ENCODE data around the gene GLIS1.

The GLIS1 gene

DNA sequence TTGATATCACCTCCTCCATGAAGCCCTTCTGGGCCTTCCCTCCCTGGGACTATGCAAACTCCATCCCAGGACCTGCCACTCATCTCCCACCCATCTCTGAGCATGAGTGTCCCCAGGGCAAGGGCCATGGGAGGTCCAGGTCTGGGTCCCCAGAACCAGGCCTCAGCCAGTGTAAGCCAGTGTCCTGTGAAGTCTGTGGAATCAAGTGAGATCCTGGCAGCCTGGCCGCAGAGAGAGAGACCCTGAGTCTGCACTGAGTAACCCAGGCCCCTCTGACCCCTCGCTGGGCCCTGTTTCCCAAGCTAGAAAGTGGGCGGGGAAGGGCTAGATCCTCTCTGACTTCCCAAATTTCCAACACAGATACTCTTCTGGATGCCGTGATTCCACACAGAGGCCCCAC, 147.0 kb downstream of the GLIS1 start:
- H3K36me3 ChIP-seq (ENCODE audit: control insufficient read depth, insufficient read depth, low read length): no peaks in the 10 kb centered on the region
- H3K4me1 ChIP-seq (ENCODE audit: control insufficient read depth, insufficient read depth, low read length, poor library complexity, severe bottlenecking): peaks cover 6% of the 10 kb centered on the region
- H3K9me3 ChIP-seq (ENCODE audit: control insufficient read depth, low read length): no peaks in the 10 kb centered on the region
- H3K4me3 ChIP-seq (ENCODE audit: extremely low read depth, insufficient read depth, low read length, poor library complexity, severe bottlenecking): no peak overlapping the region
- WGBS, 2 experiments (ENCODE audit: insufficient coverage in 2 of 2): 86 to 92% methylated on average over 4 of the region's 4 CpGs
- H3K27ac ChIP-seq (ENCODE audit: low read depth, low read length, severe bottlenecking): no peak overlapping the region

DNA sequence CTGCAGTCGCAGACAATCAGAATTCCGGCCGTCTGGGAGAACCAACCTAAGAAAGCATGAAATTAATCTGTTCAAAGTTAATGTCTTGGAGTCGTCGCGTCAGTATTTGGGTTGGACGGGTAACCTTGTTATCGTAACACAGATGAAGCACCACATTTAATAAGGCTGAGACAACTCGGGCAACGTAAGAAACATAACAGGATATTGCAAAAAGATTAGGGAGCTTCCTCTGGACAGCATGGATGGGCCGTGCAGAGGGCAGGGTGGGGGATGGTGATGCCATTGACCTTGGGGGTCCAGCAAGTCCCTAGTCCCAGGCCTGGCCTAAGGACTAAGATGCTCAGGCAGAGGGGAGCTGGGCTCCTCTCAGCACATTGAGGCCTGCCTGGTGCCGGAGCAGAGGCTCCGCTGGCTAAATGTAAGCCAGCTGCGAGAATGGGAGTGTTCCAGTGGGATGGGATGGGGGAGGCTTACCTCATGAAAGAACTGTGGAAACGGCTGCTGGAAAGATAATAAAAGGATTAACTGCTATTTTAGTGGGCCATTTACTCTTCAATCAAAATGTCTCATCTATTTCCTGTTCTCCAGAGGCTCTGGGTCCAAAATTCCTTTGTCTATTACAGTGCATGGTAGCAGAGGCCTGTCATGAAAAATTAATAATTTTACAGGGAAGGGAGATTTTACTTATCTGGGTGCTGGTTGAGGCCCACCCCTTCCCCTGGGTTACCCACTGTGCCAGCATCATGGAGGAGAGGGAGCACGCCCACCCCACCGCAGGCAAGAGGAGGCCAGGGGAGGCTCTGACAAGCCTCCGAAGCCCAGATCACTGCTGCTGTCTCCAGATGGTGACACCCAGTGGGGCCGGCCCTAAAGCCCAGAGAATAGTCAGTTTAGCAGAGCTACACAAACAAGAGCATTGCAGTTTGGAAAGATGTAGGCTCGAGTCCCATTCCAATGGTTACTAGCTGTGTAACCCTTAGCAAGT, 148.1 kb downstream of the GLIS1 start:
- WGBS, 2 experiments (ENCODE audit: insufficient coverage in 2 of 2): 91 to 94% methylated on average over 16 to 18 of the region's 20 CpGs
- Histone ChIP-seq H3K4me1 (ENCODE audit: control insufficient read depth, insufficient read depth, low read length, poor library complexity, severe bottlenecking) (peaks cover 6% of the 10 kb centered on the region), H3K27ac (ENCODE audit: low read depth, low read length, severe bottlenecking) (no peak overlapping the region), H3K4me3 (ENCODE audit: extremely low read depth, insufficient read depth, low read length, poor library complexity, severe bottlenecking) (no peak overlapping the region), H3K9me3 (ENCODE audit: control insufficient read depth, low read length) (no peaks in the 10 kb centered on the region), H3K36me3 (ENCODE audit: control insufficient read depth, insufficient read depth, low read length) (no peaks in the 10 kb centered on the region)

DNA sequence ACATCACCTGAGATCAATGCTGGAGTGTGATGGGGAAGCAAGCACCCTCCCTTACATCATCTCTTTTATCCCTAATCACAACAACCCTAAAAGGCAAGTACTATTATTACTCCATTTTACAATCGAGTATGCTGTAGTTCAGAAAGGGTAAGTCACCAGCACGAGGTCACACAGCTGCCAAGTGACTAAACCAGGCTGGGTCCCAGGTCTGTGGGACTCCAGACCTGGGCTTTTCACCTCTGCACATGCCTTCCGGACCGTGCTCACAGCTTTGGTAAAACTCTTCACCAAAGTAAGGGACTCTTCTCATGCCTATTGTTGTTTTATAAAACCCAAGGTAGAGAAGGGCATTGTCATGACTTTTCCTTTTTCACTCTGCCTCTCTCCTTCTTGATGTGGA, 148.9 kb downstream of the GLIS1 start:
- peaks cover 6% of the 10 kb centered on the region for H3K4me1 ChIP-seq (ENCODE audit: control insufficient read depth, insufficient read depth, low read length, poor library complexity, severe bottlenecking)
- WGBS, 2 experiments (ENCODE audit: insufficient coverage in 2 of 2): 85 to 87% methylated on average over 2 to 4 of the region's 4 CpGs
- no peak overlapping the region for H3K27ac ChIP-seq (ENCODE audit: low read depth, low read length, severe bottlenecking)
- H3K9me3 ChIP-seq (ENCODE audit: control insufficient read depth, low read length): no peaks in the 10 kb centered on the region
- H3K4me3 ChIP-seq (ENCODE audit: extremely low read depth, insufficient read depth, low read length, poor library complexity, severe bottlenecking): no peak overlapping the region
- H3K36me3 ChIP-seq (ENCODE audit: control insufficient read depth, insufficient read depth, low read length): no peaks in the 10 kb centered on the region

DNA sequence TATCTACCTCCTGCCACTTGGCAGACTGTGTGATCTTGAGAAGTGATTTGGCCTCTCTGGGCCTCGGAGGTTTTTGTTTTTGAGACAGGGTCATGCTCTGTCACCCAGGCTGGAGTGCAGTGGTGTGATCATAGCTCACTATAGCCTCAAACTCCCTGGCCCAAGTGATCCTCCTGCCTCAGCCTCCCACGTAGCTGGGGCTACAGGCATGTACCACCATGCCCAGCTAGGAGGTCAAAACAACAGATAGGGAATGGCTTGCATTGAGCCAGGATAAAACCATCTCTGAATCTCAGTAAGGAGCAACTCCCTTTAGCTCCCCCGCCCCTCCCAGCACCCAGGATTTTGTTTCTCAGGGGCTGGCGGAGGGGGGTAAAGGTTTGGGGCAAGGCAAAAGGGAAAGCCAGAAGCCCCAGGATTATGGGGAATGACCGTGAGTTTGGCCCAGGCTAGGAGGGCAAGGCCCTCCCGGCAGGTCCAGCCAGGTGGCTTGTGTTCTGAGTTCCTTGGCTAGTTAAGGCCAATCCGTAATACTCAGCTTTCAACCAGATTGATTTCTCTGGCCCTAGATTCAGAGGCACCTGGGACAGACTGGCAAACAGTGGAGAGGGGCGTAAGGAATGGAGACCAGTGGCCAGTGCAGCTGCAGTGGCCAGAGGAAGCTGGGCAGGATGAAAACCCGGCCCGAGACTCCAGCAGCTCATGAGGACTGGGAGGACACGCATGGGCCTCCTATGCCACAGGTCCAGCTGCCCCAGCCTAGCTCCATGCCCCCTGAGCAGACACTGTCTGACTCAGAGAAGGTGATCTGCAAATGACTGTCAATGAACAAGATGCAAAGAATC, 149.7 kb downstream of the GLIS1 start:
- no peaks in the 10 kb centered on the region for H3K36me3 ChIP-seq (ENCODE audit: control insufficient read depth, insufficient read depth, low read length)
- no peak overlapping the region for H3K27ac ChIP-seq (ENCODE audit: low read depth, low read length, severe bottlenecking)
- no peak overlapping the region for H3K4me3 ChIP-seq (ENCODE audit: extremely low read depth, insufficient read depth, low read length, poor library complexity, severe bottlenecking)
- no peaks in the 10 kb centered on the region for H3K9me3 ChIP-seq (ENCODE audit: control insufficient read depth, low read length)
- WGBS, 2 experiments (ENCODE audit: insufficient coverage in 2 of 2): 92 to 94% methylated on average over 9 to 10 of the region's 11 CpGs
- H3K4me1 ChIP-seq (ENCODE audit: control insufficient read depth, insufficient read depth, low read length, poor library complexity, severe bottlenecking): peaks cover 6% of the 10 kb centered on the region

DNA sequence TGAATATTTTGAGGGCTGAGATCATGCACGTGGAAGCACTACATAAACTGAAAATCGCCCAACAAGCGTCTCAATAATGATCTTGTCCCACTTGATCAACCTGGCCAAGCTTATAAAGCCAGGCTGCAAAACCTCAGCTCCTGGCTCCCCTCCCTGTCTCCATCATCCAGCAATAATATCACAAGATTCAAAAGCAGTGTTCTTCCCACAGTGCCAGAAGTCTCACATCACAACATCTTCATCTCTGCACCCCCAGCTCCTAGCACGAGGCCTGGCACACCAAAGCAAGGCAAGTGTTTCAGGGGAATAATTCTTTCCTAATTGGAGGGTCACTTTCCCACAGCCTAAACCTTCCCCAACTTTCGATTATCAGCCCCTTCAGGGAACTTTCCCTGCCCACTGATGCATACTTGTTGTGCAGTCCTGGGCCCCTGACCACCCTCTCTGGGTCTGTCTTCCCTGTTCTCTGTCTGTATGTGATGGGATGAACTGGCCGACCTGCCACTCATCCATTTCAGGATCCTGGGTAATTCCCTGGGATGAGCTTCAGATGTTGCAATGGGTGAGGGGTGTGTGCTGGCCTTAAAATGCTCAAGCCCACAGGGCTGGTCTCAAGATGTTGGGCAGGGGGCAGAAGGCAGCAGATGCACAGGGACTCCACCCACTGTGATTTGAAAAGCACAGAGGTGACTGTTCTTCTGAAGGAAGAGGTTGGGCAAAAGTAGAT, 150.7 kb downstream of the GLIS1 start:
- WGBS, 2 experiments (ENCODE audit: insufficient coverage in 2 of 2): 75 to 94% methylated on average over 4 to 5 of the region's 6 CpGs
- H3K4me1 ChIP-seq (ENCODE audit: control insufficient read depth, insufficient read depth, low read length, poor library complexity, severe bottlenecking): peaks cover 6% of the 10 kb centered on the region
- H3K36me3 ChIP-seq (ENCODE audit: control insufficient read depth, insufficient read depth, low read length): no peaks in the 10 kb centered on the region
- no peak overlapping the region for H3K4me3 ChIP-seq (ENCODE audit: extremely low read depth, insufficient read depth, low read length, poor library complexity, severe bottlenecking)
- H3K27ac ChIP-seq (ENCODE audit: low read depth, low read length, severe bottlenecking): no peak overlapping the region
- H3K9me3 ChIP-seq (ENCODE audit: control insufficient read depth, low read length): no peaks in the 10 kb centered on the region

DNA sequence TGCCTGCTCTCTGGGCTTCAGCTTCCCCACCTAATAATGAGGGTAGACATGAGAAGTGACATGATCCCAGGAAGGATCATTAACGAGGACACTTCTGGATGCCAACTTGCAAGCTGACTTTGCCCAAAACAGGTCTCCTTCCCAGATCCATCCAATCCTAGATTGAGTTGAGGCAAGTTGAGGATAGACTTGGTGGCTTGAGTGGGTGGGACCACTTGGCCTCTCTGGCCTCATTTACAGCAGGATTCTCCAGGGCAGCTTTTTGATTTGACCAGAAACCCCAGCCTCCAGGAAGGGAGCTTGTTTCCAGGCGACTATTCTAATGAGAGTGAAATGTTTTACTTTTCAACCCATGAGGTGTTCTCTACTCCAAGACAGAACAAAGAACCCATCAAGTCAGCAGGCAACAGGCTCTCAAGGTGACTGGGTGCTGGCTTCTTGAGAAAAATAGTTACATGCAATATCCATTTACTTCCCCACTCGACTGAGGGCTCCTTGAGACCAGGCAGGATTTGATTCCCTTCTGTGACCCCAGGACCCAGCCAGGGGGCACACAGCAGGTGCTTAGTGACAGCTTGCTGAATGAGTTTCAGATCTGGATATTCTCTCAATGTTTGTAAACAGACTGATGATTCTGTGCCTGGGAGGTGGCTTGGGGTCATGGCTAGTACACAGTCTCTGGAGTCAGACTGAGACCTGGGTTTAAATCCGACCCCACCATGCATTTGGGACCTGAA, 151.5 kb downstream of the GLIS1 start:
- no peaks in the 10 kb centered on the region for H3K9me3 ChIP-seq (ENCODE audit: control insufficient read depth, low read length)
- H3K4me3 ChIP-seq (ENCODE audit: extremely low read depth, insufficient read depth, low read length, poor library complexity, severe bottlenecking): no peak overlapping the region
- no peaks in the 10 kb centered on the region for H3K36me3 ChIP-seq (ENCODE audit: control insufficient read depth, insufficient read depth, low read length)
- H3K27ac ChIP-seq (ENCODE audit: low read depth, low read length, severe bottlenecking): no peak overlapping the region
- H3K4me1 ChIP-seq (ENCODE audit: control insufficient read depth, insufficient read depth, low read length, poor library complexity, severe bottlenecking): peaks cover 6% of the 10 kb centered on the region
- 83 to 93% methylated on average over 1 to 2 of the region's 4 CpGs for WGBS, 2 experiments (ENCODE audit: insufficient coverage in 2 of 2)

DNA sequence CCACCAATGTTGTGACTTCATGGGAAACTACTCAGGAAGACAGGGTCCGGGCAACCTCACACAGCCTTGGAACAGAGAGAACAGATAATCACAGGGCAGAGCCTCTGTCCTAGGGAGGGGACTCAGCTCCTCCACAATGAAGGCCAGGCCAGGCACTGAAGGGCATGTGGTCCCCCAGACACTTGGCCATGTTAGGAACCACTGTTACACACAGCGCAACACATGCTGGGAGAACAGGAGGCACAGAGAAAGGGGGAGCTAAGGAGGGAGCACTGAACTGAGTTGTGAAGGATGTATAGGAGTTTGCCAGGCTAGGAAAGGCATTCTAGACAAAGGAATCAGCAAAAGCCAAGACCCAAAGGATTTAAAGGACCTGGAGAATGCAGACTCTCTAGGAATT, 152.2 kb downstream of the GLIS1 start:
- Histone ChIP-seq H3K4me1 (ENCODE audit: control insufficient read depth, insufficient read depth, low read length, poor library complexity, severe bottlenecking) (peaks cover 6% of the 10 kb centered on the region), H3K4me3 (ENCODE audit: extremely low read depth, insufficient read depth, low read length, poor library complexity, severe bottlenecking) (no peak overlapping the region), H3K9me3 (ENCODE audit: control insufficient read depth, low read length) (no peaks in the 10 kb centered on the region), H3K36me3 (ENCODE audit: control insufficient read depth, insufficient read depth, low read length) (no peaks in the 10 kb centered on the region), H3K27ac (ENCODE audit: low read depth, low read length, severe bottlenecking) (no peak overlapping the region)
- WGBS, 2 experiments (ENCODE audit: insufficient coverage in 2 of 2): 95 to 100% methylated on average over 2 of the region's 2 CpGs

DNA sequence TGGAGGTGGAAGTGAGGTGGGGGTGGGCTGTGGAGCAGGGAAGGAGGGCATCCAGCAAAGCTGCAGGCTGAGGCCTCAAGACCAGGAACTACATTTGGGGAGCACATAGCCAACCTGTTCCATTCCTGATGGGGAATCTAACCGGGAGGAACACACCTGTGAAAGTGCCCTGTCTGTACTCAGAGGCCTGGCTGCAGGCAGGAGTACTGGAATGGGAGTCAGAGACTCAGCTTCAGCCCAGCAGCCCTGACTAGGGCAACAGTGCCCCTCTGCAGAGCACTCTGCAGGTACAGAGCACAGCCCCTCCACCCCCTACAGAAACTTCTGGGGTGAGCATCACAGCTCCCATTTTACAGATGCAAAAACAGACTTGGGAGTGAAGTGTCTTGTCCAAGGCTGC, 153.4 kb downstream of the GLIS1 start:
- H3K36me3 ChIP-seq (ENCODE audit: control insufficient read depth, insufficient read depth, low read length): no peaks in the 10 kb centered on the region
- 73 to 86% methylated on average over 1 of the region's 1 CpG for whole genome bisulfite sequencing, 2 experiments (ENCODE audit: insufficient coverage in 2 of 2)
- no peak overlapping the region for H3K27ac ChIP-seq (ENCODE audit: low read depth, low read length, severe bottlenecking)

DNA sequence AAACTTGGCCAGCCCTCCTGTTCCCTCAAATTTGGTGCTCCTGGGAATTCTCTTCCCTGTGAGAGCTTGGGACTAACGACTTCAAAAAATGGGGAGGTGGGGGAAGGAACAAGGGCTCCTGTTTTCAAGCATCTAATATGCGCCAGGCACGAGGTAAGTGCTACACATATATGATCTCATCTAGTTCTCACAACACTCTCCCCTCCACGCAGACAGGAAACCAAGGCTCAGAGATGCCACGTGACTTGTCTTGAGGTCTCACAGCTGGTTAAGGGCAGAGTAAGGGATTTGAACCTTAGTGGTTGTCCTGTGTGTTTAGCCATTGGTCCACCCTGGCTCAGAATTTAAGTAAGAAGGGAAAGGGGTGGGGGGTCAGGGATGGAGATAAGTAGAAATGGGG, 153.8 kb downstream of the GLIS1 start:
- no peak overlapping the region for H3K4me3 ChIP-seq (ENCODE audit: extremely low read depth, insufficient read depth, low read length, poor library complexity, severe bottlenecking)
- H3K36me3 ChIP-seq (ENCODE audit: control insufficient read depth, insufficient read depth, low read length): no peaks in the 10 kb centered on the region
- 86 to 92% methylated on average over 2 to 4 of the region's 5 CpGs for WGBS, 2 experiments (ENCODE audit: insufficient coverage in 2 of 2)
- H3K27ac ChIP-seq (ENCODE audit: low read depth, low read length, severe bottlenecking): no peak overlapping the region
- H3K4me1 ChIP-seq (ENCODE audit: control insufficient read depth, insufficient read depth, low read length, poor library complexity, severe bottlenecking): no peaks in the 10 kb centered on the region
- H3K9me3 ChIP-seq (ENCODE audit: control insufficient read depth, low read length): no peaks in the 10 kb centered on the region

More for the DNA sequence above, 153.4 kb downstream of the GLIS1 start:
- Histone ChIP-seq H3K4me3 (ENCODE audit: extremely low read depth, insufficient read depth, low read length, poor library complexity, severe bottlenecking) (no peak overlapping the region), H3K9me3 (ENCODE audit: control insufficient read depth, low read length) (no peaks in the 10 kb centered on the region), H3K4me1 (ENCODE audit: control insufficient read depth, insufficient read depth, low read length, poor library complexity, severe bottlenecking) (no peaks in the 10 kb centered on the region)

DNA sequence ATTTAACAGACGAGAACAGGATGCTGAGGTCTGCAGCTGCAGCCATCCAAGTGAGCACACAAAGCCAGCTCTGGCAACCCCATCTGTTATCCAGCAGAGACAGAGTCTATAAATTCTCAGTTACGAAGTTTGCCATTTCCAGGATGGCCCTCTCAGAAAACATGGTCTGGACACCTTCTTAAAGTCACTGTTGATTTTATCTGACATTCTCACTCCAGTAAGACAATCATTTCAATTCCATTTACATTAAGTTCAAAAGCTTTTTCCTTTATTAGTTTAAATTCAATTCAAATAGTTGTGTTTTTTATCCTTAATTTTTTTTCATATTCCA, 154.2 kb downstream of the GLIS1 start:
- Histone ChIP-seq H3K4me3 (ENCODE audit: extremely low read depth, insufficient read depth, low read length, poor library complexity, severe bottlenecking) (no peak overlapping the region), H3K27ac (ENCODE audit: low read depth, low read length, severe bottlenecking) (no peak overlapping the region), H3K4me1 (ENCODE audit: control insufficient read depth, insufficient read depth, low read length, poor library complexity, severe bottlenecking) (no peaks in the 10 kb centered on the region), H3K36me3 (ENCODE audit: control insufficient read depth, insufficient read depth, low read length) (no peaks in the 10 kb centered on the region), H3K9me3 (ENCODE audit: control insufficient read depth, low read length) (no peaks in the 10 kb centered on the region)
- 87 to 94% methylated on average over 2 of the region's 2 CpGs for WGBS, 2 experiments (ENCODE audit: insufficient coverage in 2 of 2)
